Kidney epithelial cell (primary cell): Measurements from ENCODE around the gene SMCR8. TPM values are rescaled to one million over a fixed set of nuclear protein-coding genes. Genes with fewer than 3 reads are reported as not detected.

Experiments
- DNase-seq: peaks from one replicate; pipeline ENCODE4 v3.0.0-alpha.2; 2010; ENCODE audit warnings: low read depth
- H3K27me3 ChIP-seq: 2 replicates; pipeline ENCODE4 v1.6.0; 2011; ENCODE audit warnings: low read length; ENCODE audit not compliant: control insufficient read depth, insufficient read depth
- H3K36me3 ChIP-seq: 2 replicates; pipeline ENCODE4 v1.5.1; 2011; ENCODE audit warnings: low read length; ENCODE audit not compliant: control insufficient read depth, insufficient read depth
- H3K4me3 ChIP-seq: 2 replicates; pipeline ENCODE4 v1.5.1; 2011; ENCODE audit warnings: low read depth, mild to moderate bottlenecking, control low read depth, low read length
- CTCF ChIP-seq: IDR thresholded peaks from 2 replicates; pipeline ENCODE4 v1.5.1; 2011; ENCODE audit warnings: mild to moderate bottlenecking, moderate library complexity, low read length, control low read depth, inconsistent platforms; ENCODE audit not compliant: insufficient read depth, poor library complexity, severe bottlenecking
- total RNA-seq: library from RNA; depleted of rRNA; stranded (reverse); fragments of >200 nt; gene quantifications from 2 replicates; pipeline ENCODE4 v1.2.3, GENCODE V29; 2015

SMCR8 gene
- total RNA-seq, 1 donor from 2014 or later, result 30.8 TPM

DNA sequence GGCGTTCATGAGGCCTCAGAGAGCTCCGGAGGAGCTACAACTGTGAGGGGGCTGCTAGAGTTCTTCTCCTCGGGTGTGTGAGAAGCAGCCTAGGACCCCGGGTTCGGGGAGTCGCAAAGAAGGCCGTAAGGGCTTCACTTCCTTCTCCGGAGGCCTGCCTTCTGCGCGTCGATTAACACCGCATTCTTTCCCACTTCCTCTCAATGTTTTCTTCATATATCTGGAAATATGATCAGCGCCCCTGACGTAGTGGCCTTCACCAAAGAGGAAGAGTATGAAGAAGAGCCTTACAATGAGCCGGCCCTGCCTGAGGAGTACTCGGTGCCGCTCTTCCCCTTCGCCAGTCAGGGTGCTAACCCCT is 449 bp downstream of the SMCR8 start:
- peak overlapping the region; percentile 78 for H3K4me3 ChIP-seq
- H3K27me3 ChIP-seq, result no peaks in the 10 kb centered on the region
- H3K36me3 ChIP-seq, result peaks cover 5% of the 10 kb centered on the region
- DNase-seq, result no peak
- TF ChIP-seq CTCF, result no peak

DNA sequence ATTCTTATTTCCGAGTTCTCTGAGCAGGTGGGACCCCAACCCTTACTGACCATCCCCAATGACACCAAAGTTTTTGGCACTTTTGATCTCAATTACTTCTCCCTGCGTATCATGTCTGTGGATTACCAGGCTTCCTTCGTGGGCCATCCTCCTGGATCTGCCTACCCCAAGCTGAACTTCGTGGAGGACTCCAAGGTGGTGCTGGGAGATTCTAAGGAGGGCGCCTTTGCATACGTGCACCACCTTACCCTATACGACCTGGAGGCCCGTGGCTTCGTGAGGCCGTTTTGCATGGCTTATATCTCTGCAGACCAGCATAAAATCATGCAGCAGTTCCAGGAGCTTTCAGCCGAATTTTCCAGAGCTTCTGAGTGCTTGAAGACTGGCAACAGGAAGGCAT is 868 bp downstream of the SMCR8 start:
- H3K4me3 ChIP-seq, result peak overlapping the region; percentile 78
- no peak for TF ChIP-seq CTCF
- no peaks in the 10 kb centered on the region for H3K27me3 ChIP-seq
- no peak for DNase-seq
- H3K36me3 ChIP-seq, result peaks cover 5% of the 10 kb centered on the region

GRCh38 chr17:18318117-18318516 is 3.0 kb downstream of the SMCR8 start:
- TF ChIP-seq CTCF, result no peak
- no peak for DNase-seq
- H3K27me3 ChIP-seq, result no peaks in the 10 kb centered on the region
- H3K36me3 ChIP-seq, result peaks cover 5% of the 10 kb centered on the region
- H3K4me3 ChIP-seq, result no peak overlapping the region

- Histone ChIP-seq H3K27me3 (no peaks in the 10 kb centered on the region), H3K4me3 (no peak overlapping the region), H3K36me3 (peaks cover 5% of the 10 kb centered on the region)
- DNase-seq, result no peak
- no peak for TF ChIP-seq CTCF
These were observed 3.8 kb downstream of the SMCR8 start for GRCh38 chr17:18318771-18319450.

- H3K4me3 ChIP-seq, result no peak overlapping the region
- DNase-seq, result peak; percentile 18
These were observed 4.6 kb downstream of the SMCR8 start for GRCh38 chr17:18319604-18320256.

More at GRCh38 chr17:18319604-18320256, 4.6 kb downstream of the SMCR8 start:
- Histone ChIP-seq H3K36me3 (peaks cover 5% of the 10 kb centered on the region), H3K27me3 (no peaks in the 10 kb centered on the region)
- peak; percentile 60 for TF ChIP-seq CTCF
